ENCODE results near the gene DOC2A. TPM values are rescaled to one million over a fixed set of nuclear protein-coding genes. Genes with fewer than 3 reads are reported as not detected.
A peak's percentile ranks its signal among the peaks of the same experiment; 100 is the strongest.
"Not testable (repeated sequence)": the region's sequence is repeated elsewhere in the genome, so short reads cannot be mapped to it uniquely, and the experiment has no call there.

Gene DOC2A
- total RNA-seq, 2 donors from 2014 or later: 6.2 to 9.9 TPM

DNA sequence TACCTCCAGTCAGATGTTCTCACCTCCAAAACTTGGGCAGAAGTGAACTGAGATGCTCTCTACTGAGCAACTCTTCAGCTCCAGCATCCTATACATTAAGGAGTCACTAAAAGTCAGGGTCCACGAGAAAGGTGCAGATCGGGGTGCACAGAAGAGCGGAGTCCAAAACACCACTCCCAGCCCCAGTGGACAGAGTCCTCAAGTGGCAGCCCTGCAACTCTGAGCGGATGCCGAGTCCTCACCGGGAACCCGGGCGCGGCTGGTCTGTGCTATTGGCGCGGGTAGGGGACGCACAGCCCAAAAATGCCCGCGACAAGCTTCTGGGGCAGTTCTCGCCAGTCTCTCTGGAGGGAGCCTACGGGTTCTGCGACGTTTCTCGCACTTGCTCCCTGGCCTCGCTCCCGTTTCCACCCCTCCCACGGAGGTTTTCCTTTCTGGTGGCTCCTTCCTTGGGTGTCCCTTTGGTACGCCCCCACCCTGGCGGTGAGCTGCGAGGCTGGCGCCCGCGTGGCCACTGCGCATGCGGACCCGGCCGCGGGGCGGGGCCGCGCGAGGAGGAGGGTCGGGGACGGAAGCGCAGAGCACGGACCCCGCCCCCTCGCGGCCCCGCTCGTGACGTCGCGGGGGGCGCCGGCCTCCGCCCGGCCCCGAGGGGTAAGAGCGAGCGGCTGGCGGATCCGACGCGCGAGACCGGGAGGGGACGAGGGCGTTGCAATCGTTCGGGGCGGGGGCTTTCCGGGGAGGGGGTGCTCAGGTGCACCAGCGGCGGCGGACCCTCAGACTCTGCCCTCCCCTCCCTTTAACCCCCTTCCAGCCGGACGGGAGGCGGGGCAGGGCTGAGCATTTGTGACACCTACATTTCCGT is 49.1 kb downstream of the DOC2A start, which contains the start of gene TMEM219:
TMEM219 (plus strand) TSS at position 601 of the 865 bp plus-strand sequence. CDS start 1,065 bp downstream, outside the sequence.
- Mint-ChIP-seq H3K27ac (peak within 1 kb of the TSS; percentile 90), H3K36me3 (ENCODE audit: low read depth) (peaks cover 15% of the 10 kb centered on the region), H3K27me3 (ENCODE audit: insufficient read depth) (peaks cover 2% of the 10 kb centered on the region), H3K4me1 (peaks cover 13% of the 10 kb centered on the region), H3K9me3 (peaks cover 2% of the 10 kb centered on the region), H3K4me3 (peak within 1 kb of the TSS; percentile 81)
- Histone ChIP-seq H3K27me3 (ENCODE audit: control insufficient read depth, insufficient read depth, low read length, poor library complexity, severe bottlenecking) (no peaks in the 10 kb centered on the region), H3K36me3 (ENCODE audit: control insufficient read depth, insufficient read depth, low read length) (peaks cover 10% of the 10 kb centered on the region), H3K9ac (ENCODE audit: extremely low read depth, low read length, poor library complexity, severe bottlenecking) (peak within 1 kb of the TSS; percentile 59), H3K27ac (ENCODE audit: low read depth, low read length) (no peak within 1 kb of the TSS), H3K9me3 (ENCODE audit: control insufficient read depth, low read length) (no peaks in the 10 kb centered on the region), H3K4me1 (ENCODE audit: control insufficient read depth, insufficient read depth, low read length) (peaks cover 9% of the 10 kb centered on the region), H3K4me3 (ENCODE audit: low read length) (peak within 1 kb of the TSS; percentile 88)
- TF ChIP-seq CTCF (conservative IDR thresholded peaks at IDR 0.05): peak; percentile 72
- DNase-seq: peak; percentile 95
- 1 to 4% methylated on average over 20 to 75 of the region's 75 CpGs for WGBS, 2 experiments (ENCODE audit: insufficient coverage in 1 of 2, insufficient read length in 1 of 2)

GRCh38 chr16:29961127-29961478 is 49.7 kb downstream of the DOC2A start:
- Histone ChIP-seq H3K36me3 (ENCODE audit: control insufficient read depth, insufficient read depth, low read length) (peaks cover 10% of the 10 kb centered on the region), H3K27ac (ENCODE audit: low read depth, low read length) (no peak overlapping the region), H3K9ac (ENCODE audit: extremely low read depth, low read length, poor library complexity, severe bottlenecking) (peak overlapping the region; percentile 59), H3K27me3 (ENCODE audit: control insufficient read depth, insufficient read depth, low read length, poor library complexity, severe bottlenecking) (no peaks in the 10 kb centered on the region), H3K4me1 (ENCODE audit: control insufficient read depth, insufficient read depth, low read length) (peaks cover 9% of the 10 kb centered on the region), H3K4me3 (ENCODE audit: low read length) (peak overlapping the region; percentile 88), H3K9me3 (ENCODE audit: control insufficient read depth, low read length) (no peaks in the 10 kb centered on the region)
- H3K4me3 Mint-ChIP-seq: peak overlapping the region; percentile 81
- H3K9me3 Mint-ChIP-seq: peaks cover 2% of the 10 kb centered on the region
- peaks cover 2% of the 10 kb centered on the region for H3K27me3 Mint-ChIP-seq (ENCODE audit: insufficient read depth)
- peak overlapping the region; percentile 90 for H3K27ac Mint-ChIP-seq
- H3K4me1 Mint-ChIP-seq: peaks cover 13% of the 10 kb centered on the region
- 85 to 86% methylated on average over 9 to 10 of the region's 10 CpGs for WGBS, 2 experiments (ENCODE audit: insufficient coverage in 1 of 2, insufficient read length in 1 of 2)
- H3K36me3 Mint-ChIP-seq (ENCODE audit: low read depth): peaks cover 14% of the 10 kb centered on the region
- no peak for DNase-seq
- TF ChIP-seq CTCF (conservative IDR thresholded peaks at IDR 0.05): no peak

DNA sequence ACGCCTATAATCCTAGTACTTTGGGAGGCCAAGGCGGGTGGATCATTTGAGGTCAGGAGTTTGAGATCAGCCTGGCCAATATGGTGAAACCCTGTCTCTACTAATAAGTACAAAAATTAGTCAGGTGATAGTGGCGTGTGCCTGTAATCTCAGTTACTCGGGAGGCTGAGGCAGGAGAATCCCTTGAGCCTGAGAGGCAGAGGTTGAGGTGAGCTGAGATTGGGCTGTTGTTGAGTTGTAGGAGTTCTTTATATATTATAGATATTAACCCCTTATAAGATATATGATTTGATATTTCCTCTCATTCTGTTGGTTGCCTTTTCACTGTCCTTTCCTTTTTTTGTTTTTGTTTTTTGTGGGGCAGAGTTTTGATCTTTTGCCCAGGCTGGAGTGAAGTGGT is 51.0 kb downstream of the DOC2A start:
- 94% methylated on average over 4 of the region's 4 CpGs; no CpG with 5 or more reads in 1 of the 2 experiments for WGBS, 2 experiments (ENCODE audit: insufficient coverage in 1 of 2, insufficient read length in 1 of 2)
- not testable (repeated sequence) for H3K27ac ChIP-seq (ENCODE audit: low read depth, low read length); H3K9me3 ChIP-seq (ENCODE audit: control insufficient read depth, low read length); H3K4me3 Mint-ChIP-seq; DNase-seq; H3K4me1 ChIP-seq (ENCODE audit: control insufficient read depth, insufficient read depth, low read length); H3K27me3 Mint-ChIP-seq (ENCODE audit: insufficient read depth); H3K36me3 ChIP-seq (ENCODE audit: control insufficient read depth, insufficient read depth, low read length); H3K27ac Mint-ChIP-seq; H3K27me3 ChIP-seq (ENCODE audit: control insufficient read depth, insufficient read depth, low read length, poor library complexity, severe bottlenecking); H3K36me3 Mint-ChIP-seq (ENCODE audit: low read depth); H3K9me3 Mint-ChIP-seq; H3K4me3 ChIP-seq (ENCODE audit: low read length); H3K9ac ChIP-seq (ENCODE audit: extremely low read depth, low read length, poor library complexity, severe bottlenecking)
- H3K4me1 Mint-ChIP-seq: peaks cover 13% of the 10 kb centered on the region

All from endodermal cell (in vitro differentiated cells).